ENCODE results near the gene SMCO2.
A peak's percentile ranks its signal among the peaks of the same experiment; 100 is the strongest.

The SMCO2 gene

DNA sequence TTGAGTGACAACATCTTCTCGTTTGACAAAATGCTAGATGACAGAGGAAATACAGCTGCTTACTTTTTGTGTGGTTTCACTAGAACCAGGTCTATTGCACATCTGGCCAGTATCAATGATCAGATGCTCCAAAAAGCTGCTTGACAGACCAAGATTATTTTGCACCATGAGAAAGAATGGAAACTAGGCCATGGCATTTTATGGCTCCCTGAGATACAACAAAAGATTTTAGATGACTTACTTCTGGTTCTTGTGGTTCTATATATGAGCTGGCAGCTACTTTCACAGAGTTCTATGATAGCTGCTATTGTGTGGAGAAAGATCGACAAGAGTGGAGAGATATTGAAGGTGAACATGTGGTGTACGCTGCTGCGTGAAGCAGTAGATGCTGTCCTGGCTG lies 51.6 kb downstream of the SMCO2 start:
- TF ChIP-seq TAF1 (IDR thresholded peaks at IDR 0.05; ENCODE audit: low read depth) (no peak), EP300 (IDR thresholded peaks at IDR 0.05; ENCODE audit: borderline replicate concordance) (no peak), RAD21 (IDR thresholded peaks at IDR 0.05; ENCODE audit: low read depth) (no peak), EGR1 (IDR thresholded peaks at IDR 0.05) (no peak), TCF12 (IDR thresholded peaks at IDR 0.05; ENCODE audit: low read depth) (no peak), TEAD4 (IDR thresholded peaks at IDR 0.05) (no peak), CEBPB (IDR thresholded peaks at IDR 0.05) (no peak), YY1 (IDR thresholded peaks at IDR 0.05; ENCODE audit: low read depth) (no peak), CREB1 (IDR thresholded peaks at IDR 0.05; ENCODE audit: low read depth) (no peak)
- TF ChIP-seq, protein P1, sequence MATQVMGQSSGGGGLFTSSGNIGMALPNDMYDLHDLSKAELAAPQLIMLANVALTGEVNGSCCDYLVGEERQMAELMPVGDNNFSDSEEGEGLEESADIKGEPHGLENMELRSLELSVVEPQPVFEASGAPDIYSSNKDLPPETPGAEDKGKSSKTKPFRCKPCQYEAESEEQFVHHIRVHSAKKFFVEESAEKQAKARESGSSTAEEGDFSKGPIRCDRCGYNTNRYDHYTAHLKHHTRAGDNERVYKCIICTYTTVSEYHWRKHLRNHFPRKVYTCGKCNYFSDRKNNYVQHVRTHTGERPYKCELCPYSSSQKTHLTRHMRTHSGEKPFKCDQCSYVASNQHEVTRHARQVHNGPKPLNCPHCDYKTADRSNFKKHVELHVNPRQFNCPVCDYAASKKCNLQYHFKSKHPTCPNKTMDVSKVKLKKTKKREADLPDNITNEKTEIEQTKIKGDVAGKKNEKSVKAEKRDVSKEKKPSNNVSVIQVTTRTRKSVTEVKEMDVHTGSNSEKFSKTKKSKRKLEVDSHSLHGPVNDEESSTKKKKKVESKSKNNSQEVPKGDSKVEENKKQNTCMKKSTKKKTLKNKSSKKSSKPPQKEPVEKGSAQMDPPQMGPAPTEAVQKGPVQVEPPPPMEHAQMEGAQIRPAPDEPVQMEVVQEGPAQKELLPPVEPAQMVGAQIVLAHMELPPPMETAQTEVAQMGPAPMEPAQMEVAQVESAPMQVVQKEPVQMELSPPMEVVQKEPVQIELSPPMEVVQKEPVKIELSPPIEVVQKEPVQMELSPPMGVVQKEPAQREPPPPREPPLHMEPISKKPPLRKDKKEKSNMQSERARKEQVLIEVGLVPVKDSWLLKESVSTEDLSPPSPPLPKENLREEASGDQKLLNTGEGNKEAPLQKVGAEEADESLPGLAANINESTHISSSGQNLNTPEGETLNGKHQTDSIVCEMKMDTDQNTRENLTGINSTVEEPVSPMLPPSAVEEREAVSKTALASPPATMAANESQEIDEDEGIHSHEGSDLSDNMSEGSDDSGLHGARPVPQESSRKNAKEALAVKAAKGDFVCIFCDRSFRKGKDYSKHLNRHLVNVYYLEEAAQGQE (IDR thresholded peaks at IDR 0.05; ENCODE audit: low read depth) = no peak
- TF ChIP-seq, protein P2, sequence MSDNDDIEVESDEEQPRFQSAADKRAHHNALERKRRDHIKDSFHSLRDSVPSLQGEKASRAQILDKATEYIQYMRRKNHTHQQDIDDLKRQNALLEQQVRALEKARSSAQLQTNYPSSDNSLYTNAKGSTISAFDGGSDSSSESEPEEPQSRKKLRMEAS (IDR thresholded peaks at IDR 0.05) = no peak
- TF ChIP-seq, protein P3, sequence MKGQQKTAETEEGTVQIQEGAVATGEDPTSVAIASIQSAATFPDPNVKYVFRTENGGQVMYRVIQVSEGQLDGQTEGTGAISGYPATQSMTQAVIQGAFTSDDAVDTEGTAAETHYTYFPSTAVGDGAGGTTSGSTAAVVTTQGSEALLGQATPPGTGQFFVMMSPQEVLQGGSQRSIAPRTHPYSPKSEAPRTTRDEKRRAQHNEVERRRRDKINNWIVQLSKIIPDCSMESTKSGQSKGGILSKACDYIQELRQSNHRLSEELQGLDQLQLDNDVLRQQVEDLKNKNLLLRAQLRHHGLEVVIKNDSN (IDR thresholded peaks at IDR 0.05) = no peak

DNA sequence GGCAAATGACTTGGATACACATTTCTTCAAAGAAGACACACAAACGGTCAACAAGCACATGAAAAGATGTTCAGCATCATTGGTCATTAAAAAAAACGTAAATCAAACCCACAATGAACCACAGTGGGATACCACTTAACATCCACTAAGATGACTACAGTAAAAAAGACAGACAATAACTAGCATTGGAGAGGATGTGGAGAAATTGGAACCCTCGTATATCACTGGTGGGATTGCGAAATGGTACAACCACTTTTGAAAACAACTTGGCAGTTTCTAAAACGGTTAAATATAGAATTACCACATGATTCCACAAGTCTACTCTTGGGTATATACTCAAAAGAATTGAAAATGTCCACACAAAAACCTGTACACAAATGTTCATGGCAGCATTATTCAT lies 52.2 kb downstream of the SMCO2 start:
- TF ChIP-seq RAD21 (IDR thresholded peaks at IDR 0.05; ENCODE audit: low read depth) (no peak), TCF12 (IDR thresholded peaks at IDR 0.05; ENCODE audit: low read depth) (peak; percentile 44; the same call in 1 of the 2 replicates), CREB1 (IDR thresholded peaks at IDR 0.05; ENCODE audit: low read depth) (no peak), TEAD4 (IDR thresholded peaks at IDR 0.05) (peak; percentile 47; the same call in 1 of the 2 replicates), EGR1 (IDR thresholded peaks at IDR 0.05) (no peak), ZBTB7A (IDR thresholded peaks at IDR 0.05; ENCODE audit: low read depth) (no peak), TAF1 (IDR thresholded peaks at IDR 0.05; ENCODE audit: low read depth) (no peak), FOXM1 (IDR thresholded peaks at IDR 0.05; ENCODE audit: borderline replicate concordance, low read depth) (peak; percentile 73; the same call in 1 of the 2 replicates), EP300 (IDR thresholded peaks at IDR 0.05; ENCODE audit: borderline replicate concordance) (peak; percentile 80; the same call in 1 of the 2 replicates), CEBPB (IDR thresholded peaks at IDR 0.05) (peak; percentile 99), NFIC (IDR thresholded peaks at IDR 0.05) (peak; percentile 72), YY1 (IDR thresholded peaks at IDR 0.05; ENCODE audit: low read depth) (0 out of 2 replicates have a peak, but pooled peaks have one; percentile 22)
- TF ChIP-seq, protein P3 (IDR thresholded peaks at IDR 0.05) = no peak
- TF ChIP-seq, protein P1 (IDR thresholded peaks at IDR 0.05; ENCODE audit: low read depth) = no peak
- TF ChIP-seq, protein P2 (IDR thresholded peaks at IDR 0.05) = no peak

DNA sequence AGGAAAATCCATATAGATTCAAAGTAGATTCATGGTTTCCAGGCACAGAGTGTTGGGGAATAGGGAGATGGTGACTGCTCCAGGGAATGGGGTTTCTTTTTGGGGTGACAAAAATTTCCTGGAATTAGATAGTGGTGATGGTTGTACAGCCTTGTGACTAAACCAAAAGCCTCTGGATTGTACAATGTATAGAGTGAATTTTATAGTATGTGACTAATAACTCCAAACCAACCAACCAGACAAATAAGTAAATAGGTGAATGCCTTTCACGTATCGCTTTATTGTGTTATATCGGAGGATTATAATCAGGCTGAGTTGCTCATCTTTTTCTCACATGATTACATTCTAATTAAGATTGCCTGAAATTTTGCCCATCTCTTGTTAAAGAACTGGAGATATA lies 52.8 kb downstream of the SMCO2 start:
- TF ChIP-seq, protein P3 (IDR thresholded peaks at IDR 0.05) = no peak
- TF ChIP-seq YY1 (IDR thresholded peaks at IDR 0.05; ENCODE audit: low read depth) = no peak
- TF ChIP-seq RAD21 (IDR thresholded peaks at IDR 0.05; ENCODE audit: low read depth) = no peak
- TF ChIP-seq FOXM1 (IDR thresholded peaks at IDR 0.05; ENCODE audit: borderline replicate concordance, low read depth) = no peak

DNA sequence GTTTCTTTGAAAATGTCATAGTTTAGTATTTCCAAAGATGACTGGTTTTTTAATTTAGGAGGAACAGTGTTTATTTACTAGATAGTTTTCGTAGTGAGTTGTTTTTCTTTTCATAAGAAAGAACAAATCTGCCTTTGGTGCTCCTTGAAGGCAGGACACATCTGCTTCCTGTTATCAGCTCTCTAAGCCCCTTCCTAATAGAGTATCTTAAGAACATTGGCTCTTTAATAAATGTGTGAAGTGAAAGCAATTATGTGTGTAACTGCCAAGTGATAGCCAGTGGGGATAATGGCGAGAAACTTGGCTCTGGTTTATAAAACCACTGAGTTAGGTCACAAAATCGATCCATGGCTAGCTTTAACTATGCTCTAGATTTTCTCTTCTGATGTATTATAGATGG lies 54.0 kb downstream of the SMCO2 start:
- TF ChIP-seq, protein P3 (IDR thresholded peaks at IDR 0.05) = no peak
- TF ChIP-seq RAD21 (IDR thresholded peaks at IDR 0.05; ENCODE audit: low read depth) = no peak
- no peak for TF ChIP-seq EGR1 (IDR thresholded peaks at IDR 0.05)
- TF ChIP-seq TAF1 (IDR thresholded peaks at IDR 0.05; ENCODE audit: low read depth) = no peak

DNA sequence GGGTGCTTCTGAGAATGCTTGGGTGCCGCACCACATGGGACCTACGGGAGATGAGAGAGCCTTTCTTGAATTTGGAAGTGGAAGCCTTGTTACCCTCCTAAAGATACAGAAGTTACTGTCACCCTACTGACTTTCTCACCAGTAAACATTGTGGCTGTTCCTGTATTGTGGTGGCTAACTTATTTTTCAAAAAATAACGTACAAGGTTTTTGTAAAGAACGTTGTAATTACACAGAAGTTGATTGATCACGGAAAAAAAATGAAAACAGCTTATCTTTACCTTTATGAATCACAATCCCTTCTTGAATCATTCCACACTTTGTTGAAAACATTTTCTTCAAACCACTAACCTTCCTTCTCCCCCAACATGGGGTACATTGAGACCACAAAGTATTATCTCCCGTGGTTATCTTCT lies 55.5 kb downstream of the SMCO2 start:
- TF ChIP-seq ZBTB7A (IDR thresholded peaks at IDR 0.05; ENCODE audit: low read depth) (no peak), CREB1 (IDR thresholded peaks at IDR 0.05; ENCODE audit: low read depth) (no peak), EP300 (IDR thresholded peaks at IDR 0.05; ENCODE audit: borderline replicate concordance) (no peak), TEAD4 (IDR thresholded peaks at IDR 0.05) (no peak), NFIC (IDR thresholded peaks at IDR 0.05) (no peak), TCF12 (IDR thresholded peaks at IDR 0.05; ENCODE audit: low read depth) (no peak), FOXM1 (IDR thresholded peaks at IDR 0.05; ENCODE audit: borderline replicate concordance, low read depth) (no peak), YY1 (IDR thresholded peaks at IDR 0.05; ENCODE audit: low read depth) (no peak), CEBPB (IDR thresholded peaks at IDR 0.05) (no peak)
